Lower leg skin (tissue), 3 donors: ENCODE data around the gene CACNA1D.

Experiments
- POLR2A ChIP-seq, 2 donors: fragments of 450-650 bp; IDR thresholded peaks; one replicate each; pipeline ENCODE4 v1.6.1; 2016 to 2017; ENCODE audit warnings: antibody characterized with exemption in 2 of 2, mild to moderate bottlenecking in 1 of 2, moderate library complexity in 1 of 2
- TF ChIP-seq, protein P1 (sequence below), 3 donors: fragments of 450-650 bp; IDR thresholded peaks; one replicate each; pipeline ENCODE4 v1.5.1; 2016; ENCODE audit warnings: antibody characterized with exemption in 3 of 3, mild to moderate bottlenecking in 3 of 3, moderate library complexity in 2 of 3

DNA sequence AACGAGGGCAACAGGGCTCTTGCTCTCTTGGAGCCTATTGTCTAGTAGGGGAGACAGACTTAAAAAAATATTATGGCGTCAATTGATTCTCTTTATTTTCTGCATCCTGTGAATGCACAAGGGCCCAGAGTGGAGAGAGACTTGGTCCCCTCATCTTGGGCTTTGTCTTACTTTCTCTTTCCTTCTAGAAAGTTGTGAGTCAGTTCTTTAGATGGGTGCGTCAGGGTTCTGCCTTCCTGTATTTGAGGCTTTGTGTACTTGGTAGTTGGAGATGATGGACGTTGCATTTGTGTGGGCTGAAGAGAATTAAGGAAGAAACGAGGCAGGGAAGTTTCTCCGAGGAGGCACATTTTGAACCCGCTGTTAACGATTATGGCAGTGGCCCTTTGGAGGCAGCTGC, 52.9 kb downstream of the CACNA1D start:
- no peak for TF ChIP-seq POLR2A (IDR thresholded peaks at IDR 0.05)
- TF ChIP-seq, protein P1, sequence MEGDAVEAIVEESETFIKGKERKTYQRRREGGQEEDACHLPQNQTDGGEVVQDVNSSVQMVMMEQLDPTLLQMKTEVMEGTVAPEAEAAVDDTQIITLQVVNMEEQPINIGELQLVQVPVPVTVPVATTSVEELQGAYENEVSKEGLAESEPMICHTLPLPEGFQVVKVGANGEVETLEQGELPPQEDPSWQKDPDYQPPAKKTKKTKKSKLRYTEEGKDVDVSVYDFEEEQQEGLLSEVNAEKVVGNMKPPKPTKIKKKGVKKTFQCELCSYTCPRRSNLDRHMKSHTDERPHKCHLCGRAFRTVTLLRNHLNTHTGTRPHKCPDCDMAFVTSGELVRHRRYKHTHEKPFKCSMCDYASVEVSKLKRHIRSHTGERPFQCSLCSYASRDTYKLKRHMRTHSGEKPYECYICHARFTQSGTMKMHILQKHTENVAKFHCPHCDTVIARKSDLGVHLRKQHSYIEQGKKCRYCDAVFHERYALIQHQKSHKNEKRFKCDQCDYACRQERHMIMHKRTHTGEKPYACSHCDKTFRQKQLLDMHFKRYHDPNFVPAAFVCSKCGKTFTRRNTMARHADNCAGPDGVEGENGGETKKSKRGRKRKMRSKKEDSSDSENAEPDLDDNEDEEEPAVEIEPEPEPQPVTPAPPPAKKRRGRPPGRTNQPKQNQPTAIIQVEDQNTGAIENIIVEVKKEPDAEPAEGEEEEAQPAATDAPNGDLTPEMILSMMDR (IDR thresholded peaks at IDR 0.05): no peak
